NCI-H82 (cell line): ENCODE measurements around the gene NKIRAS2.
A peak's percentile ranks its signal among the peaks of the same experiment; 100 is the strongest.

Experiments
- DNase-seq: peaks from one replicate; lab custom pipeline; 2025; lab: John Stamatoyannopoulos, UW

NKIRAS2 gene

DNA sequence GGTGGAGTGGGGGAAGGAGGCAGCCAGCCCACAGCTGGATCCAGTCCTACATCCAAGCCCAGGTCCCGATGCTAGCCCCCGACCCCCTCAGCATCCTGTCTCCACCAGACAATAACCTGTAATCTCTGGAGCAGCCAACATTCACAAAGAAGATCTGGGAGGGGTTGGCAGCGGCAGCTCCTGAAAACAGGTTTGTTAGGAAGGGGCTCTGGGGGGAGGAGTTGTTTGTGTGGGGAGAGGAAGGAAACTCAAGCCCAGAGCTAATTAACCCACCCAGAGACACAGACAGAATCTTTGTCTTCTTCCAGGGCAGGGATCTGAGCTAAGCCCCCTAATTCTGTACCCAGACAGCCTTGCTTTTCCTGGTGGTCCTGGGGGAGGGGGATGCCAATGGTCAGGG is 35.1 kb downstream of the NKIRAS2 start:
- DNase-seq = peak; percentile 38

DNA sequence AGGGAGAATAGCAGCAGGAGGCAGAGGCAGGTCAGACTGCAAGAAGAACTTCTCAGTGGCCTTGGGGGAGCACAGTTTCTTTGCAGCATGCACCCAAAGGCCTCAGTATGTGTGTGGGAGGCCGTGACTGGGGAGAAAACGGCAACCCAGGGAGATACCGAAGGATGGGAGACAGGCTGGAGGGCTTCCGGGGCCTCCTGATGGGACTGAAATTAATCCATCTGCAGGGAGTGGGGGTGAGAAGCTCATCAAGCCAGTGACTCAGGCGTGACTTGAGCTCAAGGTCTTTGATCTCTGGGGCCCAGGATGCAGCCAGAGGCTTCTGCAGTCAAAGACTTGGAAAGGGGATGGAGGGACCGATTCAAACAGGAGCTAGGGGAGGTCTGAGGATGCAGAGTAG is 35.6 kb downstream of the NKIRAS2 start:
- peak; percentile 74 for DNase-seq

DNA sequence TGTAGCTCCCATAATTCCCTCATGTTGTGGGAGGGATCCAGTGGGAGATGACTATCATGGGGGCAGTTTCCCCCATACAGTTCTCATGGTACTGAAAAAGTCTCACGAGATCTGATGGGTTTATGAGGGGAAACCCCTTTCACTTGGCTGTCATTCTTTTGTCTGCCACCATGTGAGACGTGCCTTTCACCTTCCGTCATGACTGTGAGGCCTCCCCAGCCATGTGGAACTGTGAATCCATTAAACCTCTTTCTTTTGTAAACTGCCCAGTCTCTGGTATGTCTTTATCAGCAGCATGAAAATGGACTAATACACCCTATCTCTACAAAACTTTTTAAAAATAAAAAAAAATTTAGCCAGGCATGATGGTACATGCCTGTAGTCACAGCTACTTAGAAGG is 36.7 kb downstream of the NKIRAS2 start:
- no peak for DNase-seq

DNA sequence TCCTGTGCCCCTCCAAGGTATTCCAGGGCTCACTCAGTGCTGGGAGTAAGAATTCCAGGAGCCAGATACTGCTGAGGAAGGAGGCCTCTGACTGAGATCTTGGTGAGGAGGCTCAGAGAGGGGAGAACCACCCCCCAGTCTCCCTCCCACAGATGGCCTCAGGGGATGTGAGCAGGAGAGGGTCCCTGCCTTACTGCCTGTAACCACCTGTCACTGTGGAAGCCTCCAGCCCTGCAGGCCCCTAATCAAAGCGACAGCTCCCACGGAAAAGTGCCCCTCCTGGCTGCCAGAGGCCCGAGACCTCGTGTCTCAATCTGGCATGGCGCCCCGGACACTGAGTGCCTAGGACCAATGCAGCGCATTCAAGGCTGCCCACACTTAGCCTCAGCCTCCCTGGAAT is 38.2 kb downstream of the NKIRAS2 start:
- DNase-seq = peak; percentile 57

DNA sequence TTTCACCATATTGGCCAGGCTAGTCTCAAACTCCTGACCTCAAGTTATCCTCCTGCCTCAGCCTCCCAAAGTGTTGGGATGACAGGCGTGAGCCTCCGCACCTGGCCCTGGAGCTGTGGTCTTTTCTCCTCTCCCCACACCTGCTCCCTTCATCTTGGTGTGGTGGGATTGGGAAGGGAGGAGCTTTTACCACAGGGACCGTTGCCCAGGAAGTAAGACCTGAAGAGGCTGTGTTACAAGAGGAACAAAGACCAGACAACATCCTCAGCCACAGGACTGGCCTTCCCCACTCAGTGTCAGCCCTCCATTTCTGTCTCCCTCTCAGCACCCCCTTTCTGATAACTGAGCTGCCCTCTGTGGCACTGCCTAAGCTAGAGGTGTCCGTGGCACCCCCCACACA is 39.9 kb downstream of the NKIRAS2 start:
- no peak for DNase-seq

DNA sequence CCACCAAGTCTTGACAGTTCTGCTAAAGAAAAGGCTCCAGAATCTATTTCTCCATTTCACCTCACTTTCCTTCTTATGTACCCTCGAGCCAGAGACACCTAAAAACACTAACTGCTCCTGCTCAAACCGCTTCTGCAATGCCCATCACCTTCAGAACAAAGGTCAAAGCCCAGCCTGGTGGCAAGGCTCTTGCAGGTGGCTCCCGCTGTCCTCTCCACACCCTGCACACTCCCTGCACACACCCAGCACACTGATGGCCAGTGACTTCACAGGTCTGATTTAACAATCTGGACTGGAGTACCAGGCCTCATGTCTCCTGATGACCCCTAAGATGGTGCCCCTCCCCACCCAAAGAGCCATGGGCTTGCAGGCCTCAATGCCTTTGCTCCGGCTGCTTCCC is 40.3 kb downstream of the NKIRAS2 start:
- no peak for DNase-seq

DNA sequence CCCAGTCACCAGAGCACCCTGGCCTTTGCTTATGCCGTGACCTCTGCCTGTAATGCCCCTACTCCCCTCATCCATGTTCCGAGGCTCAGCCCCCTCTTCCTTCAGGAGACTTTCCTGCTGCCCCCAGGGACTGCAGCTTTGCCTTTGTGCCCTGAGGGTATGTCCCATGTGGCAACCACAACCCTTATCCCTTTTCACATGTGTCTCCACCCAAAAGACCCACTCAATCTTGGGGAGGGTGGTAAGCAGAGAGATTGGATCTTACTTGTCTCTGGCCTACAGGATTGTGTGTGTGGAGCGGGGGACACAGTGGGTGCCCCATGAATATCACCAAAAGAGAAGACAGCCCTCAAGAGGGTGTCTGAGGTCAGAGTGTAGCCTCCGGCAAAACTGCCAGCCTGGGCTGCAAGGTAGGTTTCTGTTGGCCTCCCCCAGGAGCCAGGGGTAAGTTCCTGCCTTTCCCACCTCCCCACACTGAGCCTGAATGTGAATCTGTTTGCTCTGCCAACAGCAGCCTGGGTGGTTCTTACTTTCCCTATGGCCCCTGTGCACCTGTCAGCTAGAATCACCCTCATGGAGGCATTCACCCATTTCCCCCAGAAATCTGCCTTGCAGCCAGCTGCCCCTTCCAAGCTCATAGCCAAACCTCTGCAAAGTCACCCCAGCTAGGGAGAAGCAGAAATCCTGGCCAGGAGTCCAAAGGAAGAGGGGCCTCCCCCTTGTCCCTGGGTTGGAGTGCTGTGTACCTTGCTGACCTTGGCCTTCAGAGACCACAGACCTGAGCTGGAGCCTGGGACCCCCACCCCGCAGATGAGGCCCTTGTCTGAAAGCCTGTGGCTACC is 42.0 kb downstream of the NKIRAS2 start:
- no peak for DNase-seq

DNA sequence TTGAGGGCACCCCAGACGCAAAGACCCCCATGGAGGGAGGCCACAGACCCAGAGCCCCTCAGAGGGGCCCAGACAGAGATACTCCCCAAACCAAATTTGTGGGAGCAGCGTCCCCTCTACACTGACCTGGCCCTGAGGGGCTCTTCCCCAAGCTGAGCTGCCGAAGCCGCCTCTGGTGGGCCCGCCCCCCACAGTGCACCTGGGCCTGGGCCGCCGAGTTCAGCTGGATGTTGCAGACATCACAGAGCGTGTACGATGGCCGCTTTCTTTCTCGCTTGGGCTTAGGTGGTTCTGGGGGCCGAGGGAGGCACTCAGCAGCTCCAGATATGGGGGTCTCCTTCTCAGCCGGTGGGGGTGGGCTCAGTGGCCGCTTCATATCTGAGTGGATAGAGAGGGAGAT is 42.8 kb downstream of the NKIRAS2 start:
- no peak for DNase-seq

DNA sequence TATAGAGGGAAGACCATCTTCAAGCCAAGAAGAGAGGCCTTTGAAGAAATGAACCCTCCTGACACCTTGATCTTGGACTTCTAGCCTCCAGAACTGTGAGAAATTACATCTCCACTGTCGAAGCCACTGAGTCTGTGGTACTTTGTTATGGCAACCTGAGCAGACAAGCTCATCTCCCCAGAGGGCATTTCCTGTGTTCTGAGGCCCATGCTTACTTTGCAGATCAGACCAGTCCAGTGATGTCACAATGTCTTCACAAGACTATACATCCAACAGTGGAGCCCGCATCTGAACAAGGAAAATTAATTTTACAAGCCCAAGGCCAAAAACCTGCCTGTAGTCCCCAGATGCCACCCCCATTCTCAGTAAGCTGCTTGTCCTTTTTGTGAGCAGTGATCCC is 45.3 kb downstream of the NKIRAS2 start:
- no peak for DNase-seq

DNA sequence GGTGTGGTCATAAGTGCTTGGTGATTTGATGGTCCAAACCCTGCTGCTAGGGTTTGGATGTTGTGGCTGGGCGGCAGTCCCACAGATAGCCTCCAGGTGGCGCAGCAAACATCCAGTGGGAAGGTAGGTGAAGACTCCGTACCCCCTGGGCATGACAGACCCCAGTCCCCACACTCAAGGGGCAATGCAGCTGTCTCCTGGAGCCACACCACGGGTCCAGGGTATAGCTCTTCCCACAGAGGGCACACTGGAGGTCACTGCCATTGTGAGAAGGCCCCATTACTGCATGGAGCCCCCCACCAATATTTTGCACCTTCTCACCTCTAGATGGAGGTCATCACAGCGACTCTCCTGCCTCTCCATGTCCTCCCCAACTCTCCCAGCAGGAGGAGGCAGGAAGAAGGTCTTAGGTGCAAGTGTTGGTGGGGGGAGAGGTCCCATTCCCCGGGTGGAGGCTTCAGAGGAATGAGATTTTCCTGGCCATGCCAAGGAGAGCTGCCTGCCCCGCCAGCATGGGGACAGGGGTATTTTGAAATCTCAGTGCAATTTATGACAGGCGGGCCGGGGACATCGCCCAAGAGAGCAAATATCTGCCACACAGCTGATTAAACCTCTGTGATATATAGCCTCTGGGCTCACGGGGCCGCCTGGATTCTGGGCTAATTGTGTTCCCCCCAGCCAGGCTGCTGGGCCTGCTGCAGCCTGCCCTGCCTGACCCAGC is 47.6 kb downstream of the NKIRAS2 start:
- peak; percentile 77 for DNase-seq

DNA sequence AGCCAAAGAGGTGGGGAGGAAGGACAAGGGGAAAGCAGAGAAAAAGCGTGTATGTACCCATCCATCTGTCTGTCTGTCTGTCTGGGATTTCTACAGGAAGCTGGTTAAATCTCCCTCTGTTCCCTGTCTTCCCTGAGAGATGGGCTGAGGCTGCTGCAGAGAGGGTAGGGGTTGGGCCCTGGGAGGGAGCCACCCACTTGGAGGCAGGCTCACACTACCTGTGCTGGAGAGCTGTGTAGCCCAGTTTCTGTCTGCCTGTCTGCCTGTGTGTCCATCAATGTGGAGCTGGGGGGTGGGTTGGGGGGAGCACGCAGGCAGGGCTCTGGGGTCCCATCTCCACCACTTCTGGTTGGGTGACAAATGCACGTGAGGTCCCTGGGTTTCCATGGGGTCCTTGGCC is 49.1 kb downstream of the NKIRAS2 start:
- DNase-seq = no peak

DNA sequence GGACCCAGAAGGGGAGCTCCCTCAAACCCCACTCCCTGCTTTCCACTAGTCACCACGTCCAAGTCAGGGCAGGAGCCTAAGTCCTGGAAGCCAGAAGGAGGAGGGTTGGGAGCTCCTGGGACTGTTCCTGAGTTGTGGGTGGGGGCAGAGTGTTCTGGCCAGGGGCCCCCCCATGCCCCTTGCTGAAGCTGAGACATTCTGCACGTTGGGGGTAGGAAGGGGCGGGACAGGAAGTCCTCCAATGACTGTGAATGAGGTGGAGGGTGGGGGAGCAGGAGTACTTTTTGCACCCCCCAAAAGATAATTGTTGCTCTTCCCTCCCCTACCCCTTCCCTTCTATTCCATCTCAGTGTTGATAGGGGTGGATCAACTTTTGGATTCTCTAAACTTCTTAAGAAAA is 51.9 kb downstream of the NKIRAS2 start:
- DNase-seq = no peak

DNA sequence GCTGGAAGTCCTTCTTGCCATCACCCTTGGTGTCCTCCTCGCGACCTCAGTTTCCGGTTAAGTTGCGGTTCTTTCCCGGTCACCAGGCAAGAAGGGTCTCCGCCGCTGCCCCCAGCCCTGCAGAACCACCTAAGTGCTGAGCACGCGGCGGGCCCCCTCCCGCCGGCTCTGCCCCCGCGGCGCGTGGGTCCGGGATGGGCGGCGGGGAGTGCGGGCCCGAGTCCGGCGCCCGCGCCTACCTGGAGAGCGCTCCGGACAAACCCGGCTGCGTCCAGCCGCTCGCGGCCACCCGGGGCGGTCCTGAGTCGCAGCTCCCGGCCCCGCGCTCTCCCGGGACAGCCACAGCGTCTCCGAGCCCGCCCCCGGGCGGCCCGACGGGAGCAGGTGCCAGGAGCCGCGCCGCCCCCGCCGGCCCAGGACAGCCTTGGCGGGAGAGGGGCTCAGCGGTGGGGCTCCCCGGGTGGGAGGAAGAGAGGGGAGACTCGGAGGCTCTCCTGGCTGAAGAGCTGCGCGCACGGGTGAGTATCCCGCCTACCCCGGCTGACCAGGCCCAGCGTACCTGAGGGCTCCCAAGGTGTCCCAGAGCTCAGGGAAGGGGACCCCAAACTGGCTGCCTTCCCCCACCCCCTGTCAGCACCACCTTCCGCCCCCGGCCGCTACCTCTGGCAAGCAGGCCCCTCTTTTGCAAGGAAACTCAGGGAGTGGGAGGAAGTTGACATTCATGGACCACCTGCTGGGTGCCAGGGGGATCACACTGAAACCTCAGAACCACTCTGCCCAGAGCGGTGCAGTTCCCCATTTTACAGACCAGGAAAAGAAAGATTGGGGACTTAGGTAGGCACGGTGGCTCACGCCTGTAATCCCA is 52.7 kb downstream of the NKIRAS2 start:
- no peak for DNase-seq
